ENCODE measurements around the gene GOLM1.

DNA sequence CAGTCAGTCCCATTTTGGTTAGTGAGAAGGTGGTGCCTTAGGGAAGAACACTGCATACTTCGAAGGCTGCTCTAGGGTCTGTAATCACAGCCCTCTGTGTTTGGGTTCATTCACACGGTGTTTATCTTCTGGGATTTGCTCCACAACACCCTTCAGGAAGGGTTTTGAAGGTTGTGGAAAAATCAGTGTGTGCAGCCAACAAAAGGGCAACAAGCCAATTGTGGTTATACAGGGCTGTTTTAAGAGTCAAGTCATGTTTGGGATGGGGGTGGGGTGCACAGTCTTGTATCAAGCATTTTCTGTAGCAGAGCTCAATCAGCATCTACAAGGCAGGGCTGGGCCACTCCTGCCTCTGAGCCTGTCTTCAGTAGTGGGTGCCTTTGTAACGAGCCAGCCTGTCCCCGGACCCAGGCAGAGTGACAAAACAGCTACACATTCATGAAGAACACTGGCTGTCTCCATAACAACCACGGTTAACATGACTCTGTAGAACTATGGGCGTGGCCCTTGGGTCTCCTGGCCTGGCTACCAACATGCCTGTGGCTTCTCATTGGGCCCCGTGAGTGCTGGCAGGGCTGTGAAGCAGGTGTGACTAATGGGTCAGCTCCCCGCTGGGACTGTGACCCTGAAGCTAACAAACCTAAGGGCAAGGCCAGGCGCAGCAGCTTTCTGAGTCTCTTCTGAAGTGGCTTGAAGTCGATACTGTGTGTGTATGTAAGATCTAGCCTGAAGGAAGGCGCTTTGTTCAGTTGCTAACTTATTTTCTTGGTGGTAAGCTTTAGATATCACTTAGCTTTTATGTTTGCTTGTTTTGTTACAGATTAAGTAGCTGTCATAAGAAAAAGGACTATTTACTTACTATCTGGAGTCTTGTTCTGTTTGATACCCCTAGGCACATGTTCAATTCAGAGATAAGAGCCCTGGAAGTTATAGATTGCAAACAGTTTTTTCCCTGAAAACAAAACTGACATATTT, 27.9 kb upstream of the GOLM1 start:
- TF ChIP-seq, protein P1, sequence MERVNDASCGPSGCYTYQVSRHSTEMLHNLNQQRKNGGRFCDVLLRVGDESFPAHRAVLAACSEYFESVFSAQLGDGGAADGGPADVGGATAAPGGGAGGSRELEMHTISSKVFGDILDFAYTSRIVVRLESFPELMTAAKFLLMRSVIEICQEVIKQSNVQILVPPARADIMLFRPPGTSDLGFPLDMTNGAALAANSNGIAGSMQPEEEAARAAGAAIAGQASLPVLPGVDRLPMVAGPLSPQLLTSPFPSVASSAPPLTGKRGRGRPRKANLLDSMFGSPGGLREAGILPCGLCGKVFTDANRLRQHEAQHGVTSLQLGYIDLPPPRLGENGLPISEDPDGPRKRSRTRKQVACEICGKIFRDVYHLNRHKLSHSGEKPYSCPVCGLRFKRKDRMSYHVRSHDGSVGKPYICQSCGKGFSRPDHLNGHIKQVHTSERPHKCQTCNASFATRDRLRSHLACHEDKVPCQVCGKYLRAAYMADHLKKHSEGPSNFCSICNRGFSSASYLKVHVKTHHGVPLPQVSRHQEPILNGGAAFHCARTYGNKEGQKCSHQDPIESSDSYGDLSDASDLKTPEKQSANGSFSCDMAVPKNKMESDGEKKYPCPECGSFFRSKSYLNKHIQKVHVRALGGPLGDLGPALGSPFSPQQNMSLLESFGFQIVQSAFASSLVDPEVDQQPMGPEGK (CRISPR knock-in tag; IDR thresholded peaks at IDR 0.05; ENCODE audit: borderline replicate concordance), result no peak
- TF ChIP-seq ZFP3 (CRISPR knock-in tag; IDR thresholded peaks at IDR 0.05) (no peak), ESRRG (CRISPR knock-in tag; IDR thresholded peaks at IDR 0.05) (no peak), RARB (CRISPR knock-in tag; IDR thresholded peaks at IDR 0.05) (no peak), CSDC2 (CRISPR knock-in tag; IDR thresholded peaks at IDR 0.05) (no peak), TOX (CRISPR knock-in tag; IDR thresholded peaks at IDR 0.05; ENCODE audit: borderline replicate concordance) (no peak), GLIS3 (CRISPR knock-in tag; IDR thresholded peaks at IDR 0.05) (no peak), BACH2 (CRISPR knock-in tag; IDR thresholded peaks at IDR 0.05; ENCODE audit: borderline replicate concordance) (no peak)
- TF ChIP-seq, protein P2, sequence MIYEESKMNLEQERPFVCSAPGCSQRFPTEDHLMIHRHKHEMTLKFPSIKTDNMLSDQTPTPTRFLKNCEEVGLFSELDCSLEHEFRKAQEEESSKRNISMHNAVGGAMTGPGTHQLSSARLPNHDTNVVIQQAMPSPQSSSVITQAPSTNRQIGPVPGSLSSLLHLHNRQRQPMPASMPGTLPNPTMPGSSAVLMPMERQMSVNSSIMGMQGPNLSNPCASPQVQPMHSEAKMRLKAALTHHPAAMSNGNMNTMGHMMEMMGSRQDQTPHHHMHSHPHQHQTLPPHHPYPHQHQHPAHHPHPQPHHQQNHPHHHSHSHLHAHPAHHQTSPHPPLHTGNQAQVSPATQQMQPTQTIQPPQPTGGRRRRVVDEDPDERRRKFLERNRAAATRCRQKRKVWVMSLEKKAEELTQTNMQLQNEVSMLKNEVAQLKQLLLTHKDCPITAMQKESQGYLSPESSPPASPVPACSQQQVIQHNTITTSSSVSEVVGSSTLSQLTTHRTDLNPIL (CRISPR knock-in tag; IDR thresholded peaks at IDR 0.05; ENCODE audit: low read depth), result no peak

Measured in SK-N-SH treated with all-trans-retinoic acid at 6 μM for 48 hours (cell line).